ENCODE results near the gene GPR152. TPM values are rescaled to one million over a fixed set of nuclear protein-coding genes. Genes with fewer than 3 reads are reported as not detected.

Gene GPR152
- total and polyA plus RNA-seq, 7 experiments from 2014 or later, result 1.4 to 1.5 TPM; not detected in 5

DNA sequence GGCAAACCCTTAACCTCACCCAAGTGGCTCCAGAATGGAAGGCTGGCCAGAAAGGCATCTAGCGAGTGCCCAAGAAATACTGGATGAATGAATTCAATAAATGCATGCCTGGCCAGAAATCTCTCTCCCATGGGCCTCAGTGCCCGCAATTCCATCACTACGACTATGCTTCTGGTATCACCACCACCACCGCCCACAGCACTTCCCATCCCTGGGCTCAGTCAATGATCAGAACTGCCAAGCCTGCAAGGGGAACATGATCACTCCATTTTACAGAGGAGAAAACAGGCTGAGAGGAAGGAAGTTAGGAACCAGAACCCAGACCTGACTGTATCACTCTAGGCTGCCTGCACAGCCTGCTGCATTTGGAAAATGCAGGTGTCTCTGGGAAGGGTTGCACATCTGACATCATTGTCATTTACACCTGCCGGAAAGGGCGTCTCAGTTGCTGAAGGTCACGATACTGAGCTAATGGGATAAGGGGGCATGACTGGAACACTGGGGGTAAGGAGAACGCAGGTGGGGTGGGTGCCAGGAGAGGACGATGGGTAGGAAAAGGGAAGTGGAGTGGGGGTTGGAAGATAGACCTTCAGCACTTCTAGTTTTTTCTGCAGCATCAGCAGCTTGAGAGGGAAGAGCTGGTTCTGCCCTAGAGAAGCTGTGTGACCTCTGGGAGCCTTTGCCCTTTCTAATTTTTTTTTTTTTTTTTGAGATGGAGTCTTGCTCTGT lies 3.2 kb downstream of the GPR152 start:
- peaks cover 33 to 52% of the 10 kb centered on the region in 2 donors for H3K4me1 ChIP-seq (ENCODE audit: control insufficient read depth in 2 of 2, insufficient read depth in 2 of 2, low read length in 2 of 2)
- POLR2A ChIA-PET, result interaction anchor here (1.0 to 11.9 kb wide), 6 partner anchors 11 to 52 kb away, joined by 3 to 206 read pairs (median 10); partner anchors contain the start of genes AIP, CABP4, PTPRCAP and TMEM134
- H3K27me3 ChIP-seq (ENCODE audit: control insufficient read depth in 2 of 2, insufficient read depth in 2 of 2, low read length in 2 of 2), result no peaks in the 10 kb centered on the region
- H3K27ac ChIP-seq (ENCODE audit: low read depth, low read length), result no peak overlapping the region
- ATAC-seq, result no peak
- H3K36me3 Mint-ChIP-seq, result no peaks in the 10 kb centered on the region
- intact Hi-C loops (cut with micrococcal nuclease), result no loop called here
- DNase-seq, result no peak
- H3K4me1 Mint-ChIP-seq, result peaks cover 41 to 72% (median 46%) of the 10 kb centered on the region in 7 donors
- H3K27me3 Mint-ChIP-seq, result no peaks in the 10 kb centered on the region
- H3K36me3 ChIP-seq (ENCODE audit: control insufficient read depth in 2 of 3, insufficient read depth in 3 of 3, low read length in 3 of 3), result no peaks in the 10 kb centered on the region
- H3K4me3 Mint-ChIP-seq, result peak overlapping the region in 8 of 10 donors; percentile 12 to 65 (median 28)
- H3K4me3 ChIP-seq (ENCODE audit: low read length), result no peak overlapping the region
- H3K9me3 Mint-ChIP-seq, result no peaks in the 10 kb centered on the region
- H3K9me3 ChIP-seq (ENCODE audit: control insufficient read depth in 2 of 3, low read length in 3 of 3), result no peaks in the 10 kb centered on the region
- CTCF ChIA-PET, result interaction anchor here (1.4 kb wide), 1 partner anchor 16 kb away, joined by 3 read pairs; no protein-coding TSS in a partner anchor
- peak overlapping the region in 7 of 9 donors; percentile 4 to 91 (median 77) for H3K27ac Mint-ChIP-seq

DNA sequence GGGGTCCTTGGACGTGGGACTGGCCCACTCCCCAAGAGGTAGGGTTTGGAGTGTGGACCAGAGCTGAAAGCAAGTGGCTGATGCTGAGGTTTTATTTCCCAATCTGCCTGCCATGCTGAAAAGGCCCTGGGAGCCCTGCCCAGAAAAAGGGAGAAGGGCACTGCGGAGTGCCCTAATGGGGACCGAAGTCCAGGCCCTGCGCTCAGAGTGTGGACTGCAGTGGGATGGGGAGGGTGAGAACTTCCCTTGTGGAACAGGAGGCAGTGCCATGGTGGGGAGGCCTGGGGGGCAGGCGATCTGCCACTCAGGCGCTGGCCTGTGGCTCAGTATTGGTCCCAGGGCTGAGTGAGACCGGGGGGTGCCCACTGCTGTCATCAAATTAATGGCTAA lies 4.3 kb downstream of the GPR152 start:
- Histone ChIP-seq H3K27ac (ENCODE audit: low read depth, low read length) (peak overlapping the region; percentile 24), H3K4me1 (ENCODE audit: control insufficient read depth in 2 of 2, insufficient read depth in 2 of 2, low read length in 2 of 2) (peaks cover 38 to 56% of the 10 kb centered on the region in 2 donors), H3K9me3 (ENCODE audit: control insufficient read depth in 2 of 3, low read length in 3 of 3) (no peaks in the 10 kb centered on the region), H3K36me3 (ENCODE audit: control insufficient read depth in 2 of 3, insufficient read depth in 3 of 3, low read length in 3 of 3) (no peaks in the 10 kb centered on the region), H3K27me3 (ENCODE audit: control insufficient read depth in 2 of 2, insufficient read depth in 2 of 2, low read length in 2 of 2) (no peaks in the 10 kb centered on the region), H3K4me3 (ENCODE audit: low read length) (no peak overlapping the region)
- no peaks in the 10 kb centered on the region for H3K36me3 Mint-ChIP-seq
- H3K4me1 Mint-ChIP-seq, result peaks cover 41 to 80% (median 50%) of the 10 kb centered on the region in 7 donors
- DNase-seq (no peak), ATAC-seq (no peak)
- POLR2A ChIA-PET, result interaction anchor here (0.6 to 11.9 kb wide), 11 partner anchors 10 to 51 kb away, joined by 3 to 206 read pairs (median 4); partner anchors contain the start of genes AIP, CABP4, PPP1CA and PTPRCAP
- intact Hi-C loops (cut with micrococcal nuclease), result no loop called here
- no peaks in the 10 kb centered on the region for H3K9me3 Mint-ChIP-seq
- peak overlapping the region in 6 of 10 donors; percentile 7 to 72 (median 20) for H3K4me3 Mint-ChIP-seq
- CTCF ChIA-PET, result interaction anchor here (1.4 kb wide), 1 partner anchor 17 kb away, joined by 3 read pairs; no protein-coding TSS in a partner anchor
- H3K27ac Mint-ChIP-seq, result peak overlapping the region in 8 of 9 donors; percentile 31 to 99 (median 96)
- H3K27me3 Mint-ChIP-seq, result no peaks in the 10 kb centered on the region

DNA sequence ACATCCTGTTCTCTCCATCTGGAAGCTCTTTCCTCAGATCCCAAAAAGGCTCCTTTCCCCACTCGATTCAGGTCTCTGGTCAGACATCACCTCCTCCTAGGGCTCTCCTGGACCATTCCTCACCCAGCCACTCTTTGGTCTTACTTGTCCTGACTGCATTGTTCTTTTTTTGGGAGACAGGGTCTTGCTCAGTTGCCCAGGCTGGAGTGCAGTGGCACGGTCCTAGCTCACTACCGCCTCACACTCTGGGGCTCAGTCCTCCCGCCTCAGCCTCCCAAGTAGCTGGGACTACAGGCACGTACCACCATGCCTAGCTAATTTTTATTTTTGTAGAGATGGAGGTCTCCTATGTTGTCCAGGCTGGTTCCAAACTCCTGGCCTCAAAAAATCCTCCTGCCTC lies 7.0 kb downstream of the GPR152 start:
- Histone ChIP-seq H3K27me3 (ENCODE audit: control insufficient read depth in 2 of 2, insufficient read depth in 2 of 2, low read length in 2 of 2) (no peaks in the 10 kb centered on the region), H3K4me1 (ENCODE audit: control insufficient read depth in 2 of 2, insufficient read depth in 2 of 2, low read length in 2 of 2) (peaks cover 38 to 76% of the 10 kb centered on the region in 2 donors), H3K27ac (ENCODE audit: low read depth, low read length) (peak overlapping the region; percentile 85), H3K4me3 (ENCODE audit: low read length) (peak overlapping the region; percentile 49), H3K9me3 (ENCODE audit: control insufficient read depth in 2 of 3, low read length in 3 of 3) (no peaks in the 10 kb centered on the region), H3K36me3 (ENCODE audit: control insufficient read depth in 2 of 3, insufficient read depth in 3 of 3, low read length in 3 of 3) (no peaks in the 10 kb centered on the region)
- intact Hi-C loops (cut with micrococcal nuclease), result no loop called here
- H3K36me3 Mint-ChIP-seq, result peaks cover 0 to 4% (median 0%) of the 10 kb centered on the region in 5 donors
- peaks cover 52 to 93% (median 69%) of the 10 kb centered on the region in 7 donors for H3K4me1 Mint-ChIP-seq
- H3K27me3 Mint-ChIP-seq, result no peaks in the 10 kb centered on the region
- DNase-seq (no peak), ATAC-seq (no peak)
- H3K4me3 Mint-ChIP-seq, result peak overlapping the region; percentile 68 to 83 (median 80)
- no peaks in the 10 kb centered on the region for H3K9me3 Mint-ChIP-seq
- POLR2A ChIA-PET, result interaction anchor here (0.7 to 11.9 kb wide), 9 partner anchors 15 to 43 kb away, joined by 3 to 206 read pairs (median 5); partner anchors contain the start of genes CABP4, PPP1CA, RPS6KB2 and TBC1D10C
- CTCF ChIA-PET, result interaction anchor here (0.6 to 0.7 kb wide), 2 partner anchors 63 to 1946 kb away, joined by 3 to 6 read pairs; no protein-coding TSS in a partner anchor
- peak overlapping the region; percentile 89 to 99 (median 96) for H3K27ac Mint-ChIP-seq

DNA sequence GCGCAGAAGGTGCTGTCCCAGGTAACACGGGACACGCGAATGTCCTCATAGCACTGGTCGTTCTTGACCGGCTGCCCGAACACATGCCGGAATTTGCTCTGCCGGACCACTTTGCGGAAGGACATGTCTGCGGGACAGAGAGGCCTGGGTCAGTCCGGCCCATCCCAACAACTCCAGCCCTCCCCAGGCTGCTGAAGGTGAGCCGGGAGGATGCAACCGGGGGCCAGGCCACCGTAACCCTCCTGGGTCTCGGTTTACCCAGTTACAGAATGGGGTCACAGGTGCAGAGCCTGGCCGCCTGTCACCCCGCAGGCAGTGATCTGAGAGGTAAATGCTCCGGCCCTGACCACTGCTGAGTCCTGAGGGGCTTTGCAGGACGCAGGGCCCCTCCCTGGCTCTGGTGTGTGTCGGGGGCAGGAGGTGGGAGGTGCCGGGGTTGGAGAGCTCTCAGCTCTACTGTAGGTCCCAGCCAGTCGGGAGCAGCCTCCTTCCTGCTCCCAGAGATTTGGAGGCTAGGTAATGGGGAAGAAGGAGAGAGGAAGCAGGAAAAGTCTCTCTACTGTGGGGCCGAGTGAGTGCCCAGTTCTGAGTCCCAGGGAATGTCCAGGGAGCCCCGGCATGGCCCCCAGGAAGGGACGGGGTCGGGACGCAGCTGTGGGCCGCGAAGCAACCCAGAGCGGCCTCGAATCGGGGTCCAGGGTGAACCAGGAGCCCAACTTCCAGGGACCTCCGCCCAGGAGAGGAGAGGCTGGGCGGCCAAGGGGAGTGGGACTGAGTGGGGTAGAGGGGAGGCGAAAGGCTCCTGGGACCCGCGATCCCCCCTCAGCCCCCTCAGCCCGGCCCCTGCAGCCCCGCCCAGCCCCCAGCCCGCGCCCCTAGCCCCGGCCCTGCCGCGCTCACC lies 9.8 kb downstream of the GPR152 start:
- Histone ChIP-seq H3K27ac (ENCODE audit: low read depth, low read length) (peak overlapping the region; percentile 85), H3K9me3 (ENCODE audit: control insufficient read depth in 2 of 3, low read length in 3 of 3) (no peaks in the 10 kb centered on the region), H3K4me3 (ENCODE audit: low read length) (no peak overlapping the region), H3K27me3 (ENCODE audit: control insufficient read depth in 2 of 2, insufficient read depth in 2 of 2, low read length in 2 of 2) (no peaks in the 10 kb centered on the region), H3K36me3 (ENCODE audit: control insufficient read depth in 2 of 3, insufficient read depth in 3 of 3, low read length in 3 of 3) (peaks cover 0 to under 1% (median 0%) of the 10 kb centered on the region in 3 experiments), H3K4me1 (ENCODE audit: control insufficient read depth in 2 of 2, insufficient read depth in 2 of 2, low read length in 2 of 2) (peaks cover 51 to 77% of the 10 kb centered on the region in 2 donors)
- DNase-seq (no peak), ATAC-seq (no peak)
- CTCF ChIA-PET, result no interaction called here
- peak overlapping the region; percentile 55 to 99 (median 63) for H3K4me3 Mint-ChIP-seq
- peaks cover 0 to 1% (median 0%) of the 10 kb centered on the region in 11 donors for H3K9me3 Mint-ChIP-seq
- H3K36me3 Mint-ChIP-seq, result peaks cover 0 to 27% (median 0%) of the 10 kb centered on the region in 5 donors
- POLR2A ChIA-PET, result interaction anchor here (0.8 to 11.9 kb wide), 6 partner anchors 9 to 97 kb away, joined by 3 to 206 read pairs (median 7); partner anchors contain the start of genes CABP4, GPR152, RPS6KB2 and TMEM134
- H3K27ac Mint-ChIP-seq, result peak overlapping the region; percentile 84 to 95 (median 90)
- H3K4me1 Mint-ChIP-seq, result peaks cover 57 to 87% (median 72%) of the 10 kb centered on the region in 7 donors
- H3K27me3 Mint-ChIP-seq, result no peaks in the 10 kb centered on the region
- intact Hi-C loops (cut with micrococcal nuclease), result loop anchor here in 1 of 2 donors (1.0 kb wide), 2 partner anchors 14 to 27 kb away; partner anchors contain the start of genes RPS6KB2 and TMEM134

DNA sequence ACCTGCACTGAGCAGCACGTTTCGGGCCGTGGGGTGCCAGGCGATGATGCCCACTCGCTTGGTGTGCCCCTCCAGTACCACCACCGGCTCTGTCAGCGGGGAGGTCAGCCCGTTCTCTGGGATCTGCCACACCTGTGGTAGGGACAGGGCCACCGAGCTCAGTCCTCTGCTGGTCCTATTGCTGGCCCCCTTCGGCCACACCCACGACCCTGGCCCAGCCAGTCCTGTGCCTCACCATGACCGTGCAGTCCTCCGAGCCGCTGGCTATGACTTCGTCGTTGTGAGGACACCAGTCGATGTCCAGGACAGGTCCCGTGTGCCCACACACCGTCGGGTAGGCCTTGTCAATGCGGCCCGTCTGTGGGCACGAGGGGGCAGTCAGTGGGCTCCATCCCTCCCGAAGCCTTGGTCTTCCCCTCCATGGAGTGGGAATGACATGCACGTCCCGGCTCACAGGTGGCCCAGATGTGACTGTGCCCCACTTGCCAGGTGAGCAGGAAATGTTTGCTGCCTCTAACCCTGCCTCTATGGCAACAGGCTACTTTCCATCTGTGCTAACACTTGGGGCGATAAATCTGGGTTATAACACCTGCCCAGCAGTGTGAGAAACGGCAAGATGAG lies 10.7 kb downstream of the GPR152 start:
- Mint-ChIP-seq H3K4me3 (peak overlapping the region; percentile 13 to 99 (median 61)), H3K27ac (peak overlapping the region; percentile 84 to 95 (median 90)), H3K27me3 (no peaks in the 10 kb centered on the region), H3K4me1 (peaks cover 53 to 79% (median 66%) of the 10 kb centered on the region in 7 donors), H3K9me3 (peaks cover 0 to 1% (median 0%) of the 10 kb centered on the region in 11 donors), H3K36me3 (peaks cover 0 to 33% (median 0%) of the 10 kb centered on the region in 5 donors)
- DNase-seq (peak in 6 of 9 donors; percentile 43 to 61 (median 52)), ATAC-seq (no peak)
- ChIA-PET POLR2A (interaction anchor here (0.8 to 31.8 kb wide), 9 partner anchors 10 to 96 kb away, joined by 3 to 1530 read pairs (median 66); partner anchors contain the start of genes AIP, CABP4, CARNS1 and GPR152), CTCF (interaction anchor here (5.9 kb wide), 1 partner anchor 40 kb away, joined by 37 read pairs; the partner anchor contains the start of genes PPP1CA and TBC1D10C)
- no peak overlapping the region for H3K4me3 ChIP-seq (ENCODE audit: low read length)
- peaks cover 44 to 68% of the 10 kb centered on the region in 2 donors for H3K4me1 ChIP-seq (ENCODE audit: control insufficient read depth in 2 of 2, insufficient read depth in 2 of 2, low read length in 2 of 2)
- H3K27ac ChIP-seq (ENCODE audit: low read depth, low read length), result peak overlapping the region; percentile 85
- H3K27me3 ChIP-seq (ENCODE audit: control insufficient read depth in 2 of 2, insufficient read depth in 2 of 2, low read length in 2 of 2), result no peaks in the 10 kb centered on the region
- intact Hi-C loops (cut with micrococcal nuclease), result loop anchor here in 1 of 2 donors (1.0 kb wide), 2 partner anchors 14 to 27 kb away; partner anchors contain the start of genes RPS6KB2 and TMEM134
- no peaks in the 10 kb centered on the region for H3K9me3 ChIP-seq (ENCODE audit: control insufficient read depth in 2 of 3, low read length in 3 of 3)
- peaks cover 0 to 7% (median 0%) of the 10 kb centered on the region in 3 experiments for H3K36me3 ChIP-seq (ENCODE audit: control insufficient read depth in 2 of 3, insufficient read depth in 3 of 3, low read length in 3 of 3)
